ENCODE data around the gene SLIT1.

The SLIT1 gene

DNA sequence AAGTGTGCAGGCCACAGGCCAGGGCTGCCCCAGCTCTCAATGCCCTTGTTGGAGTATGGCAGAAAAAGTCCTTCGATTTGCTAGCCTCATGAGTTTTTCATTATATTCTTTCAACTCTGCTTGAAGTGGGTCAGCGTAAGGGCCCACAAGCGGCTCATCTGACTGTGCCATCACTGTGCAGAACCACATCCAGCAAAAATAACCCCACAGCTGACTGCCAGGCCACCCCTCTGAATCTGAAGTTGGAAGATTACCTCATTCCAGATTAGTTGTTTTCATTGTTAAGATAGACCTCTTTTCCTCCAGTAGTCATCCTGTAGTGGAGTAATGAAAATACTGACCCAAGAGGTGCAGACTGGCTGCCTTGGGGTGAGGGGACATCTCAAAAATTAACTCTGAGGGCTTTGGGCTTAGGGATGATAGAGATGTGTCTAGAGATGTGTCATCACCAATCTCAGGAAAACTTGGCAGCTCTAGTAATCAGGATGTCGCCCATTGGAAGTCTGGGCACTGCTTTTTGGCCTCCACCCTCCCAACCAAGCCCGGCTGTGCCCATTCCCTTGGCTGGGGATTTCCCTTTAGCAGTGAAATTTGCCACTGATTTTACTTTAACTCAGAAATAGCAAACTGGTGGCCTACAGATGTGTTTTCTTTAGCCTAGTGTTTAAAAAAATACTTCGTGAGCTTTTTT, 189.3 kb downstream of the SLIT1 start:
- DNase-seq, result no peak

DNA sequence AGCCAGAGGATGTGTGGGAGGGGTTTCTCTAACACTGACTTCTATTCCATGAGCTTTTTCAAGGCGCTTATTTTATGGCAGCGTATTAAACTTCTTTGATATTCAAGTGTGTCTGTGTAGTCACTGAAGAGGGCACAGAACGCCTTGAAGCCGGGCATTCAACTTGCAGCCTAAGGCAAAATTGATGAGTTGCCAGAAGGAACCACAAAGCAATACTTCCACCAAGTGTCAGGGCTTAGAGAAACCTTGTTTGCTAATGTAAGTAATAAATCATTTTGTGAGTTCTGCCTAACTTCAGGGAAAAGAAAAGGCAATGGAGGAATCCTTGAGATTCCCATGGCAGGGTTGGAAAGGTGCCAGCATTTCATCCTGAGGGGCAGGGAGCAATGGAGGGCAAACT, 189.9 kb downstream of the SLIT1 start:
- no peak for DNase-seq

DNA sequence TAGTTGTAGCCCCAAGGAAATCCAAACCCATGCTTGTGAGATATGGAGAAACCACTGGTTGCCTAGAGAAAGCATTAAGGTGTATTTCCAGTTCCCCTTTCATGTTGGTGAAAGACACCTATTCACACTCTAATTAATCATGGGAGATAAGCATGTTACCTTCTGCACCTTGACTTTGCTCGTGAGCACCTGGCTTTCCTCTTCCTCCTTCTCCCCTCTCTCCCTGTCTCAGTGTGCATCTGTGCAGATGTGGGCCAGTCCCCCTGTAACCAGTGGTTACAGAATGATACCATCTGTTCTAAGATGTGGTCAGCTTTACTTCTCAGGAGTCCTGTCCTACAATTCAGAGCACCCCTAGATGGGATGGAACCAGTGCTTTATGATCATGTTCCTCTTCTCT, 193.0 kb downstream of the SLIT1 start:
- DNase-seq, result no peak

DNA sequence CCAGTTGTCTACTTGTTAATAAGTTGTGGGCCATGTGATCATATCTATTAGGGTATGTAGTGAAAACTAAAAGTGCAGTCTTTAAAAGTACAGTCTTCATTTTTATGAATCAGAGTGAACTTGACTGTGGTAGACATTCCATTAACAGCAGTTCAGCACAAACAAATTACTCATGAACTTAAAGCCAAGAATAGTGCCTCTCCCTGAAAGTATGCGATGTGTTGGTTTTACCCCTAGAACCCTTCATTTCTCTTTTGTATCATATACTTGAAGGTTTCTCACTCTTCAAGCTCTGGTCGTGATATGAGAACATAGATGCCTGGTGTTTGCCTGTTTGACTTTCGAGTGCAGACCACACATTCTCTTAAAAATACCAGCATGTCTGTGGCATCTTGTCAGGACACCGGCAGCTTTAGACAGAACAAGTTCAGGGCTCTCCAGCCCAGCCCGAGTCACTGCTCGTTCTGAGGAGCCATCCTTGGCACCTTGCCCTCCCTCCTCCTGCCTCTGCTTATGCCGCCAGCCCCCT, 194.4 kb downstream of the SLIT1 start:
- no peak for DNase-seq

DNA sequence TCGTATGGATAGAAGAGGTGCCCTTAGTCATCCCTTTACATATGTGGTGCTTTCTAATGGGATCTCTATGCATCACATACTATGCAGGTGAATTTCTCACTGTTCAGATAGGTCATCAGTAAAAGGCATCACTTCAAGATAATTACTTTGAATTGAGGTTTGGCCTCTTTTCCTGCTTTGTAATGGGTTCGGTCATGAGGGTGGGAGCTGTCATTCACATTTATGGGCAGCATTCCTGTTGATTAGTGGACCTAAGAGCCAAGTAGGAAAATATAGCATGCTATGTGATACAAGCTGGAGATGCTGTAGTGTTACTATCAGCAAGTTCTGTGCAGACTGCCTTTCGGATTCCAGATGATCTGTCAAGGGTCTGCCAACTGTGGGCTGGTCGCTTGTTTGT, 197.3 kb downstream of the SLIT1 start:
- no peak for DNase-seq

DNA sequence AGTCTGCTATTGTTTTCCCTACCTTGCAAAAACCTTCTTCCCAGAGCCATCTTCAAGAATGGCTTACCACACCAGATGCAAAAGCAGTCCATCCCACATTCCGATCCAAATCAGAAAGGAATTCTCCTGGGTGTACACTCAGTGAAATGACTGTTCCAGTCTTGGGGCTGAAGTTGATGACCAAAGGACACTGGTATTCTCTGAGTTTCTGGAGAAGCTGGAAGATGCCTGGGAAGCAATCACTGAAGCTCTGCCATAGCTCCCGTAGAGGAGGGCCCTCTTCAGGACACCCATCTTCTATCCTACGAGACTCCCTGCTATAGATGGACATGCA, 197.9 kb downstream of the SLIT1 start:
- DNase-seq, result no peak

DNA sequence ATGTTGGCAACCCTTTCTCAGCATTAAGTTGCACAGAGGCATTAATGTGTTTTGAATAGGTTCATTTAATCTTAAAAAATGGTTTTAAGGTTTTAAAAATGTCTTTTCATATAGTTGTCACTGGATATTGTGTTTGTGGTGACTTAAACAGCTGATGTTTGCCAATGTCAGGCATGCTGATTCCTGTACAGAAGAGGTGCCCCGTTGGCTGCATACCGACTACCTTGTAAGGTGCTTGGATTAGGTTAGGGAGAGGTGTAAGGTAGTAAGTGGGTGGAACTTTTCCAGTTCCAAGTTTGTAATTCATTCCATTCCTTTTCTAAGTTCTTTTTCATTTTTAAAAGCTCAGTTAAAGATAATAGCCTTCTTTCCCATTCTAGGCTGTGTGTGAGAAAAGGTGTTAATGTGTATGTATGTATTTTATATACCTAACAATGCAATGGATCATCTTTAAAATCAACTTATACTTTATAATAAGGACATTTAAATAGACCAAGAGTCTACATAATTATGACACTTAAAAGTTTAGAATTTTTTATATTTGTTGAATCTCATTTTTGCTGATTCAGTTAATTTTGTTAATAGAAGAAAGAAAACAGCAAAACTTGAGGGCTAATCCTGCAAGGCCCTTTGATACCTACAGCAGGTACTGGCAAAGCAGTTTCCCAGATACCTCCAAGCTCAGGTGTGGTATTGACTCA, 198.5 kb downstream of the SLIT1 start:
- DNase-seq, result no peak

DNA sequence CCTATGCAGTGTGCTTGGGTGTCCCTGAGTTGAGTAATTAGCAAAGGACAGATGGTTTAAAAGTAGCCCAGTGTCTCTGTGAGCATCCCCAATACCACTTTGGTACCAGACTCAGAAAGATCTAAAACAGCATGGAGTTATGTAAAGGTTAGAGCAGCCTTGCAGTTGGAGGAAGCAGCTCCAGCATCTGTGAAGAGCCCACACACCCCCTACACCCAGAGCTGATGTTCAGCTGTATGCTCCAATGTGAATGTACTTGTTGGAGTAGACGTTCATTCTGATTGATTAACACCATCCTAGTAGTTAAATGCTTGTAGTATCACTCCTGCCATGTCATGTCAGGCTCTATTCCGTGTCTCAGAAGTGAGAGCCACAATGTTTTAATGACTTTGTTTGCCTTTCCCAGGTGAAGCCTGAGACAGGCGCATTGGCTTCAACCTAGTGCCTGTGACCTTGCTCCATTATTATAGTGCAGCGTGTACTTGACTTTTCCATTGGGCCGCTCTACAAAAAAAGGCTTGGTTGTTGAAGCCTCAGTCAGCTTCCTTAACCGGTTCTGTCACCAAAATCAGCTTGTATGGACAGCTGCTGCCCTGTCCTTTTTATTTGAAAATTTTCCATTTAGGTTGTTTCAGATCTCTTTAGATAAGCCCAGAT, 199.4 kb downstream of the SLIT1 start:
- DNase-seq, result no peak

DNA sequence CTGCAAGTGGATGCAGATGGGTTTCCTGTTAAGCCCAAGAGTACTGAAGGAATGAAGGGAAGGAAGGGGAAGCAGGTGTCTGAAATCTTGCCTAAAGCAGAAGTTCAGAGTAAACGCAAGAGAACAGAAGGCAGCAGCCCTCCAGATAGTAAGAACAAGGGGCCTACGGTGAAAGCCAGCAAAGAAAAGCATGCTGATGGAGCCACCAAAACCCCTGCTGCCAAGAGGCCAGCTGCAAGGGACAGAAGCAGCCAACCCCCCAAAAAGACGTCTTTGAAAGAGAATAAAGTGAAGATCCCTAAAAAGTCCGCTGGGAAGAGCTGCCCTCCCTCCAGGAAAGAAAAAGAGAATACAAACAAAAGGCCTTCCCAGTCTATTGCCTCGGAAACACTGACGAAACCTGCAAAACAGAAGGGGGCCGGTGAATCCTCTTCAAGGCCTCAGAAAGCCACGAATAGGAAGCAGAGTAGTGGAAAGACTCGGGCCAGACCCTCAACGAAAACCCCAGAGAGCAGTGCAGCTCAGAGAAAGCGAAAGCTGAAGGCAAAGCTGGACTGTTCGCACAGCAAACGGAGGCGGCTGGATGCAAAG, 201.1 kb downstream of the SLIT1 start:
- no peak for DNase-seq

DNA sequence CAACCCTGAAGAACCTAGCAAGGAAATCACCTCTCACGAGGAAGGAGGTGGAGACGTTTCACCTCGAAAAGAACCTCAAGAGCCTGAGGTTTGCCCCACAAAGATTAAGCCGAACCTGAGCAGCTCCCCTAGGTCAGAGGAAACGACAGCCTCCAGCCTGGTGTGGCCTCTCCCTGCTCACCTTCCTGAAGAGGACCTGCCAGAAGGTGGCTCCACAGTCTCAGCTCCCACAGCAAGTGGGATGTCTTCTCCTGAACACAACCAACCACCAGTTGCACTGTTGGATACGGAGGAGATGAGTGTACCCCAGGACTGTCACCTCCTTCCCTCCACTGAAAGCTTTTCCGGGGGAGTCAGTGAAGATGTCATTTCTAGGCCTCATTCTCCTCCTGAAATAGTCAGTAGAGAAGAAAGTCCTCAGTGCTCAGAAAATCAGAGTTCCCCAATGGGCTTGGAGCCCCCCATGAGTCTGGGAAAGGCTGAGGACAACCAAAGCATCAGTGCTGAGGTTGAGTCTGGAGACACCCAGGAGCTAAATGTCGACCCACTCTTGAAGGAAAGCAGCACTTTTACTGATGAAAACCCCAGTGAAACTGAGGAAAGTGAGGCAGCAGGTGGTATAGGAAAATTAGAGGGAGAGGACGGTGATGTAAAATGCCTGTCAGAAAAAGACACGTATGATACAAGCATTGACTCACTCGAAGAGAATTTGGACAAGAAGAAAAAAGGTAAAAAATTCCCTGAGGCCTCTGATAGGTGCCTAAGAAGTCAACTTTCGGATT, 203.4 kb downstream of the SLIT1 start:
- DNase-seq, result no peak

DNA sequence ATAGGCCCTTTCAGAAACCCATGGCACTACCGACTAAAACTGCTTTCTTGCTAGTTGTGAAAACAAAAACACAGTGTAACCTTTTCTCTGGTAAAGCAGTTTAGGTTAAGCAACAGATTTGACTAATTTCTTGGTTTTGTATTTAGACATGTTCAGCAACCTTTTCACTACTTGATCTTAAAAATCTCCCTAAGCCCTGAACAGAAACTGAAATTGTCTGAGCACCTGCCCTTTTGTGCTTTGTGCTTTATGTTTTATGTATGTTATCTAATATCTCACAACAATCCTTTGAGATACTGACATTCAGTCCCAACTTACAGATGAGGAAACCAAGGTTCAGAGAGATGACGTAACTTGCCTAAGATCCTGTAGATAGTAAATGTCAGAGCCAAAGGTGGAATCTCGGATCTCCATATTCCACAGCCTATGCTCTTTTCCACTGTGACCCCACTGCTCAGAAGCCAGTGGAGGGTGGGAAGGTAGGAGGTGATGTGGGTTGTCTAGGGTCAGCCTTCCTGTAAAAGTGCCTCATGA, 207.1 kb downstream of the SLIT1 start:
- DNase-seq, result no peak

DNA sequence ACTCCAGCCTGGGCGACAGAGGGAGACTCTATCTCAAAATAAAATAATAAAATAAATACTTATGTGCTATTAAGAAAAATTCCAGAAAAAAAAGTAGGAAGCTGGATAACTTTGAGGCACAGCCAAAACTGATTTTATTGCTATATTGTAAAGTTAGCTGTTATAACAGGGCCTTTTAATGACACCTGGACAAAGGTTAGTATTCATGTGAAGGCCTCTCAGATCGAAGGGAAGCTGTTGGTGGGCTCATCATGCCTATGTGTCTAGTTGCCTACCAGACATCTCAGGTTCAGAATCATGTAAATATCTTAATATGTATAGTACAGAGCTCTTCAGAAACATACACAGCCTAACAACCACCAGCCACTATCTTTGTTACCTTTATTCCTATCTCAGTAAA, 210.6 kb downstream of the SLIT1 start:
- no peak for DNase-seq

DNA sequence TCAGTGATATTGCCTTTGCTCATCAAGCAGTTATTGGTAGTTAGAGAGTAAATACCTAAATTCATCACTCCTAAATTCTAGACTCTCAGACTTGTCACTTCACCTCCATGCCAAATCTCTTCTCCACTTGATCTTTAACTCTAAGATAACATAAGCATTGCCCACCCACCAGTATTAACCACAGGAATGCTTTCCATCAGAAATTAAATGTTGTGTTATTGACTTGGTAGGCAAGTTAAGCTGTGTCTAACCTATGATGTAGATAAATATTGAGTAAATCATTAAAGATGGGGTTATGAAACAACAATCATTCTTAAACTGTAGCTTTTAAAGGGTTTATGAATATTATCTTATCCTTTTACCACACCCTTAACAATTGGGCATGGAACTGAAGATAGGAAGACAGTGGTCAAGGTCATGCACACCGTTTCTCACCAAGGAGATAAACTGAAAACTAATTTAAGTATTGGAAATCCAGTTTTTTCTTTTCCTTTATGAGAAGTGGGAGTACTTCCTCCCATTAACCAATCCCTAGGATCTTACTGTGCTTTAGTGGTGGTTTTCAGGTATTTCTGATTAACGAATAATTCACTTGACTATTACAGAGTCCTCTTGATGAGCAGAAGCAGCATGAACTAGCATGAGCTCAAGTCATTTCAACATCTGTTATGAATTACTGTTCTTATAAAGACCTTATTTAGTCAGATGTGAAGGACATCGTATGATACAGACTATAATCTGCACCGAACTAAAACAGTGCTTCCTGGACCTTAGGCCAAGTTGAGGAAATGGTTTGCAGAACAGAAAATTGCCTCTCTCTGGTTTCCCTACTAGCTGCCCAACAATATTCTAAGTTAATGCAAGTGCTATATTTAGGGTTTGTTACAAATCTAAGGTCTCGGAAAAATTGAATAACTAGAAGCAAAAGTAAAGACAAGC, 211.7 kb downstream of the SLIT1 start:
- no peak for DNase-seq

DNA sequence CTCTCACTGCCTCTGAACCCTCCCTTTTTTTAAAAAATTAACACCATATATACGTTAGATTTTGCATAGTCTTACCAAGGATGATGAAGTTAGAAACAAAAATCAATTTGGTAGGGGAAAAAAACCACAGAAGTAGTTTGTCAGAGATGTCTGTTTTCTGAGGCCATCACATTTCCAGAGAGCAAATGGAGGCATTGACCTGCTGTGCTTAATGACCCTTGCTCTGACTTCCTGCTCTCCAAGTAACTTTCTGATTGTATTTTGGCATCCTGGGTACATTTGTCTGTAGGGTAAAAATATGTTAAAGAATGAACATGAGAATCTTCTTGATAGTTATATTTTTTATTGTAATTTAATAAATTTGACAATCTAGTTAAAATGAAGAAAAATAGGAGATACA, 213.5 kb downstream of the SLIT1 start:
- no peak for DNase-seq

DNA sequence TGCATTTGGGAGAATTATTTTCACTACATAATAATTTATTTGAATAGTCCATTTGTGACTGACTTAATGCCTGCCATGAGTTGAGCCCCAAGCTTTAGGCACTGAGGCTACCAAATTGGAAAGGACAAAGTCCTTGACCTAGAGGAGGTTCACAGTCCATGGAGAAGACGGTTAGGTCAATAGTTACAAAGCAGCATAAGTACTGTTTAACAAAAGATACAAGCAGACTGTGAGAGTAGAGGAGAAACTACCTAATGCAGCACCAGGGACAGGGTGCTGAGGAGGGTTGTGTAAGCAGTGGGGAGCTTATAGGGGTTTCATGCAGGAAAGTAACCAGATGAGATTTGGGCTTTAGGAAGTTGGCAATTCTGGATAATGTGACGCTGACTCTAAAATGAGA, 214.4 kb downstream of the SLIT1 start:
- no peak for DNase-seq

DNA sequence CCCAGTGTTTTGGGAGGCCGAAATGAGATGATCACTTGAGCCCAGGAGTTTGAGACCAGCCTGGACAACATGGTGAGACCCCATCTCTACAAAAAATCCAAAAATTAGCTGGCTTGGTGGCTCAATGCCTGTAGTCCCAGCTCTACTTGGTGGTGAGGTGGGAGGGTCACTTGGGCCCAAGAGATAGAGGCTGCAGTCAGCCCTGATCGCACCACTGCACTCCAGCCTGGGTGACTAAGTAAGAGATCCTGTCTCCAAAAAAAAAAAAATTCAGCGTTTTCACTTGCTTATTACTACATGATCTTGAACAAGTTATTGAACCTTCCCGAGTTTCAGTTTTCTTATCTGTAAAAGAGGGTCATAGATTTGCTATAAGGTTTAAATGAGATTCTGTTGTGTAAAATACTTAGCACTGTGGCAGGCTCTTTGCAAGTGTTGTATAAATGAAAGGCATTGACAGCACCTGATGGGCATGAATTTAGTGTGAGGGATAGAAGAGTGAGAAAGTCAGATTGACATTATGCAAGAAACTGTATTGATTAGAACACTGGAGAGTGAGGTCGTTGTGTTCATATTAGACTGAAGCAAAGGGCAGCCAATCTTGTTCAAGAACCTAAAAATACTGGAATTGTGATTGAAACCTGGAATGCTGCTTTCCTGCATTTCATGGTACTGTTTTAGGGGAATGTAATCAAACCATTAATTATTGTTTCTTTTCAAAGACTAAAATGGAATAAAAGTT, 216.9 kb downstream of the SLIT1 start:
- no peak for DNase-seq

DNA sequence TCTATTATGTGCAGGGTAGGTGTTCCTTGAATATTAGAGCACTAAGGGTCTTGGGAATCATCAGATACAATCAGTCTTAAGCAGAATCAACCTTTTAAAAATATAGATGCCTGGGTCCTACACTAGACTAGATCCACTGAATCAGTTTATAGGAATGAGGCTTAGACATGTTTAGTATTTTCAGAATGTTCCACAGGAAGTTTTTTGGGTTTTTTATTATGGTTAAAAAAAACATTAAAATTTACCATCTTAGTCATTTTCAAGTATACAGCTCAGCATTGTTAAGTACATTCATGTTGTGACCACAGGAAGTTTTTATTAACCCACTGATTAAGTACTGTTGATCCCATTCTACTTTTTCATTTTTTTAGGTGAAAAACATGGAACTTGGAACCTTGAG, 217.9 kb downstream of the SLIT1 start:
- no peak for DNase-seq

DNA sequence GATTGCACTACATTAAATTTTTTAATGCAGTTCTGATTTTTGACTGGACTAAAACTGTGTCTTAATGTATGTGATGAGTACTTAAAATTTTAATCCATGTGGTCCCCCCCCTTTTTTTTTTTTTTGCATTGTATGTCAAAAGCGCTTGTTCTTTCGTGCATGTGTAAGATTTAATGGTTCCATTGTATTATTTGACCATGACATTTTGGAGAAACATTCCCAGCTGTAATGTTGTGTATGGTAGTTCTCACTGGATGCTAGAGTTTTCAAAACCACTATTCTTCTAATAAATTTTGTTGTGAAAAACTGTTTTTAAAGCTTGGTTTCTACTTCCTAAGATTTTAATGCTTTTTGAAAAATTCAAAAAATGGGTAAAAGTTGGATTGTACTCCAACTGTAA, 221.6 kb downstream of the SLIT1 start:
- no peak for DNase-seq

DNA sequence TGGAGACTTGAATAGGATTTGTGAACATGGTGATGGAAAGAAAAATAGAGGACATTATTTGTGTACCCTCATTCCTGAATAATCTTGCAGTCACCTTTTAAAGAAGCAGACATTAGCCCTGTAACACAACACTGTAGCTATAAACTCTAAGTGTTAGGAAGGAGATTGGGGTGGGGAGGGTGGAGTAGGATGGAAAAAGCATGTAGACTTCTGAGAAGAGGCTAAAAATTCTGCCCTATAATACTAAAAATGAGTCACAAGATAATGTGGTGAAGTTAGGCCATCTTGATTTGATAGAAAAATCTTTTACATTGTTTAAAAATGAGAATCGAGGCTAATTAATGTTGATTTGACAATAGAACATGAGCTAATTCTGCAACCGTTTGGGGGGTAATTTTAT, 224.9 kb downstream of the SLIT1 start:
- no peak for DNase-seq

DNA sequence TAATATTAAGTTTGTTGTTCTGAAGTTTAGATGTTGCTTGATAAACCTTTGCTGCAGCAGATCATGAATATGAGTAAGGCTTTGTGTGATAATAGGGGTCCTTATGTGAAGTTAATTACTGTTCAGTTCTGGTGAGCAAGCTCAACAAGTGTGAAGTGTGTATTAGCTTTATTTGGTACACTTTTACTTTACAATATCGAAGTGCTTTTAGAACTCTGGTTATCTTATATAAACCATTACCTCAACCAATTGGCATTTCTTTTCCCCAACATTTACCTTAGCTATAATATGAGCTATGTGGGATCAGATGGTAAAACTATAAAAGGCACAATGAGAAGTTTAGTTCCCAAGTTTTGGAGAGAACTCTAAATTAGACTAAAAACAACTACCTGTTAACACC, 226.0 kb downstream of the SLIT1 start:
- no peak for DNase-seq

DNA sequence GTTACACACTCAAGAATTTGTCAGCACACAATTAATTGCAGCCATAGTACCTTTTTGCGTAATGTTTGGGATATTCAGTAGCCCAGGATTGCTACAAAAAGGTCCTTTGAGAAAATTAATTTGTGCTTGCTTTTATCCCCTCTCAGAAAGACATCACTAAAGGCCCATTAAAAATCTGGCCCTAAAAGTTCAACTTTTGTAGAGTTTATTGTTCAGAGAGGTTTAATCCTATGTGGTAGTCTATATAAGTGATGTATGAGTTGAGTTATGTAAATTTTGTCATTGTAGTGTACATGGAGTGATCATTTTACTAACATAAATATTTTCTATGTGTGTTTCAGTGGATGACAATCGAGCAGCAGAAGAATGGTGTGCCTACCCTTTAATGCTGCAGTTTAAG, 227.7 kb downstream of the SLIT1 start:
- DNase-seq, result no peak

Measured in NCI-H2171 treated with DMSO at 0.1 percent for 48 hours (cell line).